BJ (cell line): ENCODE results near the gene CAPN9. TPM values are rescaled to one million over a fixed set of nuclear protein-coding genes. Genes with fewer than 3 reads are reported as not detected.

Experiments
- CTCF ChIA-PET: fragments of 350-600 bp; formaldehyde crosslinking; extraction: SDS; loops from one replicate; lab custom pipeline; 2021; ENCODE audit warnings: antibody characterized with exemption, inconsistent platforms; lab: Yijun Ruan, JAX
- POLR2A ChIA-PET: fragments of 300-600 bp; sonication (Branson Sonifier 250); formaldehyde crosslinking; extraction: SDS; loops from one replicate; lab custom pipeline; 2021; ENCODE audit warnings: antibody characterized with exemption; lab: Charles Lee
- DNase-seq: peaks from one replicate; pipeline ENCODE4 v3.0.0-alpha.2; 2011; ENCODE audit warnings: low read depth
- H3K27me3 ChIP-seq: 2 replicates; pipeline ENCODE4 v1.6.0; 2011; ENCODE audit warnings: low read length; ENCODE audit not compliant: control insufficient read depth, insufficient read depth
- H3K36me3 ChIP-seq: 2 replicates; pipeline ENCODE4 v1.5.1; 2011; ENCODE audit warnings: low read length; ENCODE audit not compliant: control insufficient read depth, insufficient read depth
- H3K4me3 ChIP-seq: 2 replicates; pipeline ENCODE4 v1.5.1; 2011; ENCODE audit warnings: low read depth, mild to moderate bottlenecking, control low read depth, low read length
- CTCF ChIP-seq: IDR thresholded peaks from 2 replicates; pipeline ENCODE4 v1.5.1; 2011; ENCODE audit warnings: low read depth, mild to moderate bottlenecking, control low read depth, inconsistent platforms, low read length, moderate library complexity; ENCODE audit not compliant: insufficient read depth
- polyA plus RNA-seq: library from polyadenylated mRNA; depleted of rRNA; stranded (reverse); fragments of >200 nt; gene quantifications from 2 replicates; pipeline ENCODE4 v1.2.3, GENCODE V29; 2011

CAPN9 gene
- polyA plus RNA-seq, 1 experiment = not detected

GRCh38 chr1:230745071-230745470 lies 2.1 kb upstream of the CAPN9 start:
- POLR2A ChIA-PET = no interaction called here
- Histone ChIP-seq H3K27me3 (peaks cover 3% of the 10 kb centered on the region; the same call in 1 of the 2 replicates), H3K36me3 (no peaks in the 10 kb centered on the region), H3K4me3 (no peak overlapping the region)
- DNase-seq = no peak
- CTCF ChIA-PET = interaction anchor here (1.1 kb wide), 1 partner anchor 63 kb away, joined by 3 read pairs; no protein-coding TSS in a partner anchor
- no peak for TF ChIP-seq CTCF

DNA sequence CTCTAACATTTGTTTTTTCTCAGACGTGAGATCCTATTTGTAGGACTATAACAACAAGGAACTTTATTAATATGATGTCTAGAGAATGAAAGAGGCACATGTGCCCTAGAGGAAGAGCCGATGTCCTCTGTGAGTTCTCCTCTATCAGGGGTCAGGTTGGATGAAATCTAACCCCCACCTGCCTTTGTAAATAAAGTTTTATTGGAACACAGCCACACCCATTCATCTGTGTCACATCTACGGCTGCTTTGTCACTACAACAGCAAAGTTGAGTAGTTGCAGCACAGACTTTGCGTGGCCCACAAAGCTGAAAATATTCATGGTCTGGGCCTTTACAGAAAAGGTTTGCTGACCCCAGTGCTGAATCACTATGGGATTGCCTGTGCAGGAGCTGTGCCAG lies 571 bp upstream of the CAPN9 start:
- H3K27me3 ChIP-seq = peaks cover 5% of the 10 kb centered on the region; the same call in 1 of the 2 replicates
- ChIA-PET CTCF (no interaction called here), POLR2A (no interaction called here)
- no peak for DNase-seq
- H3K36me3 ChIP-seq = no peaks in the 10 kb centered on the region
- no peak for TF ChIP-seq CTCF
- H3K4me3 ChIP-seq = no peak overlapping the region

DNA sequence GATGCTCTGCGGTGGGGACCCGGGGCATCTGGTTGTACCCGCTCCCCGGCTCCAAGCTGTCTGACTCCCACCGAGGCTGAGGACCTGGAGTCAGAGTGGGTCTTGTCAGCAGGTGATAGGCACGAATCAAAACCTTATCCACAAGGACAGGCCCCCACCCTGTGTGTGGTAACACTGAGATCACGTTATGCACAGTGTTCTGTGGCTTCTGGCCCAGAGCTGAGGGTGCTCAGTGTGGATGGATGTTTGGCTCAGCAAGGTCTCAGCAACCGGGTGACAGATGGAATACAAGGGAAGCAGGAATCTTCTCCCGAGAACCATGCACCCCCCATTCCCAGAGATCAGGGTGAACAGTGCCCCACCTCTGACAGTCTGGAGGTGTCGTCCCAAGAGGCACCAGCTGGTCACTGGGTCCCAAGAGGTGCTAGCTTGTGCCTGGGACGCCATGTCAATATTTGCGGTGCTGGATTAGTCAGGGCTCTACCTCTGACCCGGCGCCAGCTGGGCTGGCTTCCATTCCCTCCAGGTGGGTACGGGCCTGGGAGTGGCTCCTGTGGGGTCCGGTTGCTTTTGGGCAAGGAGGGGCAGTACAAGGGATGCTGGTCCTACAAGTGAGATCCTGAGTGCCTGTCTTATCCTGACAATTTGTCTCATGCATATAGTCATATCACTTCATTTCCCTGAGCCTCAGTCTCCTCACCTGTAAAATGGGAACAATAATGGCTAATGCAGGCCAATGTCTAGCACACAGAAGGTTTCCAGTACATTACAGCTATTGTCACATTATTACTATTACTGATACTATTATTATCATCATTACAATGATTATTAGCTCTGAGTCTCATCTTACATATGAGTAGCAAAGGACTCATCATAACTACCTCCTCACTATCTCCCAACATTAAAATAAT lies 957 bp downstream of the CAPN9 start:
- no peak for TF ChIP-seq CTCF
- CTCF ChIA-PET = interaction anchor here (1.0 kb wide), 1 partner anchor 24 kb away, joined by 3 read pairs; no protein-coding TSS in a partner anchor
- H3K36me3 ChIP-seq = no peaks in the 10 kb centered on the region
- H3K4me3 ChIP-seq = no peak overlapping the region
- POLR2A ChIA-PET = no interaction called here
- DNase-seq = no peak
- H3K27me3 ChIP-seq = peaks cover 5% of the 10 kb centered on the region; the same call in 1 of the 2 replicates

- ChIA-PET POLR2A (no interaction called here), CTCF (no interaction called here)
- Histone ChIP-seq H3K36me3 (no peaks in the 10 kb centered on the region), H3K4me3 (no peak overlapping the region), H3K27me3 (peaks cover 5% of the 10 kb centered on the region; the same call in 1 of the 2 replicates)
- DNase-seq = no peak
- no peak for TF ChIP-seq CTCF
Observed at GRCh38 chr1:230749150-230749549, 2.0 kb downstream of the CAPN9 start.

- ChIA-PET CTCF (no interaction called here), POLR2A (no interaction called here)
- DNase-seq = no peak
Observed at GRCh38 chr1:230749635-230750034, 2.4 kb downstream of the CAPN9 start.

More at GRCh38 chr1:230749635-230750034, 2.4 kb downstream of the CAPN9 start:
- H3K36me3 ChIP-seq = no peaks in the 10 kb centered on the region
- H3K27me3 ChIP-seq = peaks cover 5% of the 10 kb centered on the region; the same call in 1 of the 2 replicates
- no peak overlapping the region for H3K4me3 ChIP-seq
- no peak for TF ChIP-seq CTCF
